ENCODE results near the gene GZMA.
A peak's percentile ranks its signal among the peaks of the same experiment; 100 is the strongest.

Gene GZMA

GRCh38 chr5:55108661-55109060 is 6.2 kb downstream of the GZMA start:
- DNase-seq (ENCODE audit: low read depth, low spot score), result peak; percentile 8

- DNase-seq (ENCODE audit: low read depth, low spot score), result no peak
Observed at GRCh38 chr5:55110217-55110616, 7.8 kb downstream of the GZMA start.

GRCh38 chr5:55113327-55113726 is 10.9 kb downstream of the GZMA start:
- no peak for DNase-seq (ENCODE audit: low read depth, low spot score)

- DNase-seq (ENCODE audit: low read depth, low spot score), result no peak
Observed at GRCh38 chr5:55114061-55114460, 11.6 kb downstream of the GZMA start.

- no peak for DNase-seq (ENCODE audit: low read depth, low spot score)
Observed at GRCh38 chr5:55123365-55123764, 20.9 kb downstream of the GZMA start.

- no peak for DNase-seq (ENCODE audit: low read depth, low spot score)
Observed at GRCh38 chr5:55134053-55134722, 31.7 kb downstream of the GZMA start.

- no peak for DNase-seq (ENCODE audit: low read depth, low spot score)
Observed at GRCh38 chr5:55136521-55136920, 34.1 kb downstream of the GZMA start.

GRCh38 chr5:55140908-55141665 is 38.6 kb downstream of the GZMA start:
- DNase-seq (ENCODE audit: low read depth, low spot score), result peak; percentile 24

GRCh38 chr5:55141945-55142690 is 39.7 kb downstream of the GZMA start:
- no peak for DNase-seq (ENCODE audit: low read depth, low spot score)

- no peak for DNase-seq (ENCODE audit: low read depth, low spot score)
Observed at GRCh38 chr5:55143624-55144023, 41.2 kb downstream of the GZMA start.

GRCh38 chr5:55146080-55146479 is 43.6 kb downstream of the GZMA start:
- DNase-seq (ENCODE audit: low read depth, low spot score), result no peak

- DNase-seq (ENCODE audit: low read depth, low spot score), result peak; percentile 96
Observed at GRCh38 chr5:55146543-55147151, 44.2 kb downstream of the GZMA start.

GRCh38 chr5:55149308-55149795 is 46.9 kb downstream of the GZMA start:
- DNase-seq (ENCODE audit: low read depth, low spot score), result no peak

GRCh38 chr5:55151923-55152842 is 49.7 kb downstream of the GZMA start:
- no peak for DNase-seq (ENCODE audit: low read depth, low spot score)

- no peak for DNase-seq (ENCODE audit: low read depth, low spot score)
Observed at GRCh38 chr5:55154873-55155272, 52.4 kb downstream of the GZMA start.
